ENCODE measurements around the gene TRPV6. TPM values are rescaled to one million over a fixed set of nuclear protein-coding genes. Genes with fewer than 3 reads are reported as not detected.

The TRPV6 gene
- total and polyA plus RNA-seq, 2 experiments from 2014 or later, result 0.08 to 0.80 TPM

- DNase-seq (ENCODE audit: low spot score), result no peak
- Mint-ChIP-seq H3K27me3 (ENCODE audit: insufficient read depth, low read depth, poor library complexity) (no peaks in the 10 kb centered on the region), H3K4me1 (no peaks in the 10 kb centered on the region), H3K9me3 (peaks cover 3% of the 10 kb centered on the region; the same call in 1 of the 3 replicates), H3K4me3 (no peak overlapping the region), H3K36me3 (ENCODE audit: low read depth) (peaks cover 3% of the 10 kb centered on the region; the same call in 1 of the 3 replicates), H3K27ac (no peak overlapping the region)
- Histone ChIP-seq H3K4me1 (ENCODE audit: insufficient read depth) (no peaks in the 10 kb centered on the region), H3K9me2 (ENCODE audit: insufficient read depth) (no peaks in the 10 kb centered on the region), H2AFZ (no peak overlapping the region), H3K79me2 (replicated peaks; ENCODE audit: insufficient read depth) (no peaks in the 10 kb centered on the region), H3K4me3 (no peak overlapping the region), H3K36me3 (ENCODE audit: insufficient read depth) (no peaks in the 10 kb centered on the region), H3K4me2 (no peak overlapping the region), H3K27ac (ENCODE audit: low read depth) (no peak overlapping the region), H4K20me1 (replicated peaks; ENCODE audit: insufficient read depth) (no peaks in the 10 kb centered on the region), H3K27me3 (ENCODE audit: insufficient read depth) (no peaks in the 10 kb centered on the region), H3F3A (replicated peaks; ENCODE audit: low read depth) (no peaks in the 10 kb centered on the region)
- TF ChIP-seq STAT1 (IDR thresholded peaks at IDR 0.05; ENCODE audit: unreplicated experiment) (no peak), POLR2AphosphoS5 (IDR thresholded peaks at IDR 0.05; ENCODE audit: low read depth) (no peak), EZH2 (IDR thresholded peaks at IDR 0.05; ENCODE audit: low read depth, unreplicated experiment) (no peak), ZNF331 (CRISPR knock-in tag; IDR thresholded peaks at IDR 0.05; ENCODE audit: low read depth) (no peak), EZH2phosphoT487 (IDR thresholded peaks at IDR 0.05; ENCODE audit: unreplicated experiment) (no peak), JUNB (IDR thresholded peaks at IDR 0.05; ENCODE audit: unreplicated experiment) (no peak), CREB1 (CRISPR knock-in tag; IDR thresholded peaks at IDR 0.05; ENCODE audit: low read depth) (no peak), ETS1 (IDR thresholded peaks at IDR 0.05) (no peak), ZNF114 (CRISPR knock-in tag; IDR thresholded peaks at IDR 0.05) (no peak), NANOG (IDR thresholded peaks at IDR 0.05; ENCODE audit: borderline replicate concordance) (no peak)
- TF ChIP-seq, protein P1, sequence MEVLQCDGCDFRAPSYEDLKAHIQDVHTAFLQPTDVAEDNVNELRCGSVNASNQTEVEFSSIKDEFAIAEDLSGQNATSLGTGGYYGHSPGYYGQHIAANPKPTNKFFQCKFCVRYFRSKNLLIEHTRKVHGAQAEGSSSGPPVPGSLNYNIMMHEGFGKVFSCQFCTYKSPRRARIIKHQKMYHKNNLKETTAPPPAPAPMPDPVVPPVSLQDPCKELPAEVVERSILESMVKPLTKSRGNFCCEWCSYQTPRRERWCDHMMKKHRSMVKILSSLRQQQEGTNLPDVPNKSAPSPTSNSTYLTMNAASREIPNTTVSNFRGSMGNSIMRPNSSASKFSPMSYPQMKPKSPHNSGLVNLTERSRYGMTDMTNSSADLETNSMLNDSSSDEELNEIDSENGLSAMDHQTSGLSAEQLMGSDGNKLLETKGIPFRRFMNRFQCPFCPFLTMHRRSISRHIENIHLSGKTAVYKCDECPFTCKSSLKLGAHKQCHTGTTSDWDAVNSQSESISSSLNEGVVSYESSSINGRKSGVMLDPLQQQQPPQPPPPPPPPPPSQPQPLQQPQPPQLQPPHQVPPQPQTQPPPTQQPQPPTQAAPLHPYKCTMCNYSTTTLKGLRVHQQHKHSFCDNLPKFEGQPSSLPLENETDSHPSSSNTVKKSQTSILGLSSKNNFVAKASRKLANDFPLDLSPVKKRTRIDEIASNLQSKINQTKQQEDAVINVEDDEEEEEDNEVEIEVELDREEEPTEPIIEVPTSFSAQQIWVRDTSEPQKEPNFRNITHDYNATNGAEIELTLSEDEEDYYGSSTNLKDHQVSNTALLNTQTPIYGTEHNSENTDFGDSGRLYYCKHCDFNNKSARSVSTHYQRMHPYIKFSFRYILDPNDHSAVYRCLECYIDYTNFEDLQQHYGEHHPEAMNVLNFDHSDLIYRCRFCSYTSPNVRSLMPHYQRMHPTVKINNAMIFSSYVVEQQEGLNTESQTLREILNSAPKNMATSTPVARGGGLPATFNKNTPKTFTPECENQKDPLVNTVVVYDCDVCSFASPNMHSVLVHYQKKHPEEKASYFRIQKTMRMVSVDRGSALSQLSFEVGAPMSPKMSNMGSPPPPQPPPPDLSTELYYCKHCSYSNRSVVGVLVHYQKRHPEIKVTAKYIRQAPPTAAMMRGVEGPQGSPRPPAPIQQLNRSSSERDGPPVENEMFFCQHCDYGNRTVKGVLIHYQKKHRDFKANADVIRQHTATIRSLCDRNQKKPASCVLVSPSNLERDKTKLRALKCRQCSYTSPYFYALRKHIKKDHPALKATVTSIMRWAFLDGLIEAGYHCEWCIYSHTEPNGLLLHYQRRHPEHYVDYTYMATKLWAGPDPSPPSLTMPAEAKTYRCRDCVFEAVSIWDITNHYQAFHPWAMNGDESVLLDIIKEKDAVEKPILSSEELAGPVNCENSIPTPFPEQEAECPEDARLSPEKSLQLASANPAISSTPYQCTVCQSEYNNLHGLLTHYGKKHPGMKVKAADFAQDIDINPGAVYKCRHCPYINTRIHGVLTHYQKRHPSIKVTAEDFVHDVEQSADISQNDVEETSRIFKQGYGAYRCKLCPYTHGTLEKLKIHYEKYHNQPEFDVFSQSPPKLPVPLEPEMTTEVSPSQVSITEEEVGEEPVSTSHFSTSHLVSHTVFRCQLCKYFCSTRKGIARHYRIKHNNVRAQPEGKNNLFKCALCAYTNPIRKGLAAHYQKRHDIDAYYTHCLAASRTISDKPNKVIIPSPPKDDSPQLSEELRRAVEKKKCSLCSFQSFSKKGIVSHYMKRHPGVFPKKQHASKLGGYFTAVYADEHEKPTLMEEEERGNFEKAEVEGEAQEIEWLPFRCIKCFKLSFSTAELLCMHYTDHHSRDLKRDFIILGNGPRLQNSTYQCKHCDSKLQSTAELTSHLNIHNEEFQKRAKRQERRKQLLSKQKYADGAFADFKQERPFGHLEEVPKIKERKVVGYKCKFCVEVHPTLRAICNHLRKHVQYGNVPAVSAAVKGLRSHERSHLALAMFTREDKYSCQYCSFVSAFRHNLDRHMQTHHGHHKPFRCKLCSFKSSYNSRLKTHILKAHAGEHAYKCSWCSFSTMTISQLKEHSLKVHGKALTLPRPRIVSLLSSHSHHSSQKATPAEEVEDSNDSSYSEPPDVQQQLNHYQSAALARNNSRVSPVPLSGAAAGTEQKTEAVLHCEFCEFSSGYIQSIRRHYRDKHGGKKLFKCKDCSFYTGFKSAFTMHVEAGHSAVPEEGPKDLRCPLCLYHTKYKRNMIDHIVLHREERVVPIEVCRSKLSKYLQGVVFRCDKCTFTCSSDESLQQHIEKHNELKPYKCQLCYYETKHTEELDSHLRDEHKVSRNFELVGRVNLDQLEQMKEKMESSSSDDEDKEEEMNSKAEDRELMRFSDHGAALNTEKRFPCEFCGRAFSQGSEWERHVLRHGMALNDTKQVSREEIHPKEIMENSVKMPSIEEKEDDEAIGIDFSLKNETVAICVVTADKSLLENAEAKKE (CRISPR knock-in tag; IDR thresholded peaks at IDR 0.05), result no peak
- TF ChIP-seq, protein P2, sequence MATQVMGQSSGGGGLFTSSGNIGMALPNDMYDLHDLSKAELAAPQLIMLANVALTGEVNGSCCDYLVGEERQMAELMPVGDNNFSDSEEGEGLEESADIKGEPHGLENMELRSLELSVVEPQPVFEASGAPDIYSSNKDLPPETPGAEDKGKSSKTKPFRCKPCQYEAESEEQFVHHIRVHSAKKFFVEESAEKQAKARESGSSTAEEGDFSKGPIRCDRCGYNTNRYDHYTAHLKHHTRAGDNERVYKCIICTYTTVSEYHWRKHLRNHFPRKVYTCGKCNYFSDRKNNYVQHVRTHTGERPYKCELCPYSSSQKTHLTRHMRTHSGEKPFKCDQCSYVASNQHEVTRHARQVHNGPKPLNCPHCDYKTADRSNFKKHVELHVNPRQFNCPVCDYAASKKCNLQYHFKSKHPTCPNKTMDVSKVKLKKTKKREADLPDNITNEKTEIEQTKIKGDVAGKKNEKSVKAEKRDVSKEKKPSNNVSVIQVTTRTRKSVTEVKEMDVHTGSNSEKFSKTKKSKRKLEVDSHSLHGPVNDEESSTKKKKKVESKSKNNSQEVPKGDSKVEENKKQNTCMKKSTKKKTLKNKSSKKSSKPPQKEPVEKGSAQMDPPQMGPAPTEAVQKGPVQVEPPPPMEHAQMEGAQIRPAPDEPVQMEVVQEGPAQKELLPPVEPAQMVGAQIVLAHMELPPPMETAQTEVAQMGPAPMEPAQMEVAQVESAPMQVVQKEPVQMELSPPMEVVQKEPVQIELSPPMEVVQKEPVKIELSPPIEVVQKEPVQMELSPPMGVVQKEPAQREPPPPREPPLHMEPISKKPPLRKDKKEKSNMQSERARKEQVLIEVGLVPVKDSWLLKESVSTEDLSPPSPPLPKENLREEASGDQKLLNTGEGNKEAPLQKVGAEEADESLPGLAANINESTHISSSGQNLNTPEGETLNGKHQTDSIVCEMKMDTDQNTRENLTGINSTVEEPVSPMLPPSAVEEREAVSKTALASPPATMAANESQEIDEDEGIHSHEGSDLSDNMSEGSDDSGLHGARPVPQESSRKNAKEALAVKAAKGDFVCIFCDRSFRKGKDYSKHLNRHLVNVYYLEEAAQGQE (IDR thresholded peaks at IDR 0.05; ENCODE audit: unreplicated experiment), result no peak
- TF ChIP-seq, protein P3, sequence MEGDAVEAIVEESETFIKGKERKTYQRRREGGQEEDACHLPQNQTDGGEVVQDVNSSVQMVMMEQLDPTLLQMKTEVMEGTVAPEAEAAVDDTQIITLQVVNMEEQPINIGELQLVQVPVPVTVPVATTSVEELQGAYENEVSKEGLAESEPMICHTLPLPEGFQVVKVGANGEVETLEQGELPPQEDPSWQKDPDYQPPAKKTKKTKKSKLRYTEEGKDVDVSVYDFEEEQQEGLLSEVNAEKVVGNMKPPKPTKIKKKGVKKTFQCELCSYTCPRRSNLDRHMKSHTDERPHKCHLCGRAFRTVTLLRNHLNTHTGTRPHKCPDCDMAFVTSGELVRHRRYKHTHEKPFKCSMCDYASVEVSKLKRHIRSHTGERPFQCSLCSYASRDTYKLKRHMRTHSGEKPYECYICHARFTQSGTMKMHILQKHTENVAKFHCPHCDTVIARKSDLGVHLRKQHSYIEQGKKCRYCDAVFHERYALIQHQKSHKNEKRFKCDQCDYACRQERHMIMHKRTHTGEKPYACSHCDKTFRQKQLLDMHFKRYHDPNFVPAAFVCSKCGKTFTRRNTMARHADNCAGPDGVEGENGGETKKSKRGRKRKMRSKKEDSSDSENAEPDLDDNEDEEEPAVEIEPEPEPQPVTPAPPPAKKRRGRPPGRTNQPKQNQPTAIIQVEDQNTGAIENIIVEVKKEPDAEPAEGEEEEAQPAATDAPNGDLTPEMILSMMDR (conservative IDR thresholded peaks at IDR 0.05; ENCODE audit: low read depth in 2 of 2), result no peak
- no peak for ATAC-seq
These were observed 6.5 kb downstream of the TRPV6 start for GRCh38 chr7:142879060-142879459.

Measured in GM23338 (cell line).